ENCODE data around the gene C19orf44.

- TF ChIP-seq POLR2A (IDR thresholded peaks at IDR 0.05) (no peak), CTCF (IDR thresholded peaks at IDR 0.05) (no peak), POLR2AphosphoS5 (IDR thresholded peaks at IDR 0.05) (no peak)
Observed at GRCh38 chr19:16458391-16459341, 37.5 kb upstream of the C19orf44 start.
